ENCODE results near the gene HEY2. TPM values are rescaled to one million over a fixed set of nuclear protein-coding genes. Genes with fewer than 3 reads are reported as not detected.

Gene HEY2
- polyA plus RNA-seq, 1 donor (not counting 4 experiments of a cell fraction or from before 2014, with no cell fraction given): not detected

DNA sequence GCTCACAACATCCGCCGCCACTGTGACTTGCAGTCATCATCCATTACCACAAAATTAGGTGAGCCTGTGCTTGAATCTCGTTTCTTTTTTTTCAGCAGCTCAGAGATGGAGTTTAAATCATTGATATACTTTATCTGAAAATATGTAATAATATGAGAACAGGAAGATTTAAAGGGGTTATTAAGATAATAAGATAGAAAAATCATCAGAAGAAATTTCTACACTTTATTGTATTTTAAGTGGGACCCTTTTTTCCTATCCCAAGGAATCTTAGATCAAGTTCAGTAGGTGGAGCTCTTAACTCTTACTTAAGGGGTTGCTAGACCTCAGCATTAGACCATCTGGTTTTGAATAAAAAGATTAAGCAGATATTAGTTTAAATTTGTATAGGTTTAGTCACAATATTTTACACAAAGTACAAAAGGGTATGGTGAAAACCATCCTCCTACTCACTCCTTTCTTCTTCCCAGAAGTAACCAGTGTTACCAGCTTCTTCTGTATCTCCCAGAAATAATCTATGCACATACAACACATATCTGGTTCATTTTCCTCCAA, 32.0 kb downstream of the HEY2 start:
- no peaks in the 10 kb centered on the region for H4K20me1 ChIP-seq (ENCODE audit: control insufficient read depth, extremely low read depth, insufficient read depth, low read length)
- peak overlapping the region; percentile 75 for H3K4me2 ChIP-seq (ENCODE audit: control insufficient read depth, extremely low read depth, insufficient read depth, low read depth, low read length)
- FAIRE-seq: no peak
- peaks cover 11% of the 10 kb centered on the region for H3K4me1 ChIP-seq (ENCODE audit: control insufficient read depth, extremely low read depth, insufficient read depth, low read length)
- peaks cover 3% of the 10 kb centered on the region for H3K27me3 ChIP-seq (ENCODE audit: control insufficient read depth, extremely low read depth, insufficient read depth, low read length)
- no peaks in the 10 kb centered on the region for H3K9me3 ChIP-seq (ENCODE audit: control insufficient read depth, low read depth, low read length)
- TF ChIP-seq EZH2 (IDR thresholded peaks at IDR 0.05; ENCODE audit: low read length): no peak
- TF ChIP-seq, protein P1, sequence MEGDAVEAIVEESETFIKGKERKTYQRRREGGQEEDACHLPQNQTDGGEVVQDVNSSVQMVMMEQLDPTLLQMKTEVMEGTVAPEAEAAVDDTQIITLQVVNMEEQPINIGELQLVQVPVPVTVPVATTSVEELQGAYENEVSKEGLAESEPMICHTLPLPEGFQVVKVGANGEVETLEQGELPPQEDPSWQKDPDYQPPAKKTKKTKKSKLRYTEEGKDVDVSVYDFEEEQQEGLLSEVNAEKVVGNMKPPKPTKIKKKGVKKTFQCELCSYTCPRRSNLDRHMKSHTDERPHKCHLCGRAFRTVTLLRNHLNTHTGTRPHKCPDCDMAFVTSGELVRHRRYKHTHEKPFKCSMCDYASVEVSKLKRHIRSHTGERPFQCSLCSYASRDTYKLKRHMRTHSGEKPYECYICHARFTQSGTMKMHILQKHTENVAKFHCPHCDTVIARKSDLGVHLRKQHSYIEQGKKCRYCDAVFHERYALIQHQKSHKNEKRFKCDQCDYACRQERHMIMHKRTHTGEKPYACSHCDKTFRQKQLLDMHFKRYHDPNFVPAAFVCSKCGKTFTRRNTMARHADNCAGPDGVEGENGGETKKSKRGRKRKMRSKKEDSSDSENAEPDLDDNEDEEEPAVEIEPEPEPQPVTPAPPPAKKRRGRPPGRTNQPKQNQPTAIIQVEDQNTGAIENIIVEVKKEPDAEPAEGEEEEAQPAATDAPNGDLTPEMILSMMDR (optimal IDR thresholded peaks at IDR 0.05 in 1 of 3, IDR thresholded peaks at IDR 0.05 in 1 of 3, conservative IDR thresholded peaks at IDR 0.05 in 1 of 3; ENCODE audit: extremely low read depth in 1 of 3, insufficient read depth in 2 of 3, low read length in 3 of 3): no peak
- H3K4me3 ChIP-seq (ENCODE audit: control insufficient read depth in 2 of 3, extremely low read depth in 1 of 3, insufficient read depth in 2 of 3, low read depth in 1 of 3, low read length in 3 of 3): peak overlapping the region; percentile 49 to 86 (median 82)
- no peak for DNase-seq (ENCODE audit: low read depth, low spot score)
- H3K36me3 ChIP-seq (ENCODE audit: control insufficient read depth in 2 of 2, extremely low read depth in 1 of 2, insufficient read depth in 2 of 2, low read length in 2 of 2): peaks cover 0 to 6% of the 10 kb centered on the region in 2 experiments
- peak overlapping the region; percentile 94 for H3K9ac ChIP-seq (ENCODE audit: control insufficient read depth, extremely low read depth, insufficient read depth, low read length)
- dilution Hi-C loops (cut with MboI; ENCODE audit: extremely low pct_ligation_motif_present, low sequenced_read_pairs): no loop called here
- no peaks in the 10 kb centered on the region for H3K79me2 ChIP-seq (ENCODE audit: control insufficient read depth, insufficient read depth, low read length)
- peak overlapping the region; percentile 91 for H3K27ac ChIP-seq (ENCODE audit: control insufficient read depth, insufficient read depth, low read length)
- peak overlapping the region; percentile 79 for H2AFZ ChIP-seq (ENCODE audit: control insufficient read depth, low read length)
- H3K9me1 ChIP-seq (ENCODE audit: control insufficient read depth, extremely low read depth, insufficient read depth, low read length): no peaks in the 10 kb centered on the region

DNA sequence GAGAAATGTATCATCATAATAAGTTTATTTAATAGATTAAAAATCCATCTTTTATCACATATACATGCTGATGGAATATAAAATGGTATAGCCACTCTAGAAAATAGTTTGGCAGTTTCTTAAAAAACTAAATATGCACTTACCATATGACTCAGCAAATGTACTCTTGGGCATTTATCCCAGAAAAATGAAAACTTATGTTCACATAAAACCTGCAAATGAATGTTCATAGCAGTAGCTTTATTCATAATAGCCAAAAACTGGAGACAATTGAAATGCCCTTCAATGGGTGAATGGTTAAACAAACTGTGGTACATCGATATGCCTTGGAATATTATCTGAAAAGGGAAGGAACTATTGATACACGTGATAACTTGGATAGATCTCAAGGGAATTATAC, 34.9 kb downstream of the HEY2 start:
- Histone ChIP-seq H3K9me1 (ENCODE audit: control insufficient read depth, extremely low read depth, insufficient read depth, low read length) (no peaks in the 10 kb centered on the region), H3K4me3 (ENCODE audit: control insufficient read depth in 2 of 3, extremely low read depth in 1 of 3, insufficient read depth in 2 of 3, low read depth in 1 of 3, low read length in 3 of 3) (no peak overlapping the region), H3K36me3 (ENCODE audit: control insufficient read depth in 2 of 2, extremely low read depth in 1 of 2, insufficient read depth in 2 of 2, low read length in 2 of 2) (peaks cover 0 to 7% of the 10 kb centered on the region in 2 experiments), H3K4me2 (ENCODE audit: control insufficient read depth, extremely low read depth, insufficient read depth, low read depth, low read length) (peak overlapping the region; percentile 30), H3K79me2 (ENCODE audit: control insufficient read depth, insufficient read depth, low read length) (no peaks in the 10 kb centered on the region), H3K9ac (ENCODE audit: control insufficient read depth, extremely low read depth, insufficient read depth, low read length) (no peak overlapping the region), H3K27ac (ENCODE audit: control insufficient read depth, insufficient read depth, low read length) (no peak overlapping the region), H3K27me3 (ENCODE audit: control insufficient read depth, extremely low read depth, insufficient read depth, low read length) (no peaks in the 10 kb centered on the region), H4K20me1 (ENCODE audit: control insufficient read depth, extremely low read depth, insufficient read depth, low read length) (no peaks in the 10 kb centered on the region), H2AFZ (ENCODE audit: control insufficient read depth, low read length) (no peak overlapping the region), H3K4me1 (ENCODE audit: control insufficient read depth, extremely low read depth, insufficient read depth, low read length) (peaks cover 15% of the 10 kb centered on the region), H3K9me3 (ENCODE audit: control insufficient read depth, low read depth, low read length) (no peaks in the 10 kb centered on the region)
- dilution Hi-C loops (cut with MboI; ENCODE audit: extremely low pct_ligation_motif_present, low sequenced_read_pairs): no loop called here
- DNase-seq (ENCODE audit: low read depth, low spot score): no peak
- FAIRE-seq: no peak
- TF ChIP-seq, protein P1 (optimal IDR thresholded peaks at IDR 0.05 in 1 of 3, IDR thresholded peaks at IDR 0.05 in 1 of 3, conservative IDR thresholded peaks at IDR 0.05 in 1 of 3; ENCODE audit: extremely low read depth in 1 of 3, insufficient read depth in 2 of 3, low read length in 3 of 3): no peak
- TF ChIP-seq EZH2 (IDR thresholded peaks at IDR 0.05; ENCODE audit: low read length): no peak
